SK-N-SH treated with all-trans-retinoic acid at 6 μM for 48 hours (cell line): ENCODE data around the gene KRT6B.

ENCODE experiments used
- ARNTL ChIP-seq: fragments of 450-650 bp; formaldehyde crosslinking; IDR thresholded peaks from 2 replicates; pipeline ENCODE4 v1.5.0; 2020; ENCODE audit warnings: low read depth, mild to moderate bottlenecking, moderate library complexity, borderline replicate concordance
- BACH2 ChIP-seq: fragments of 250-450 bp; sonication (Bioruptor Pico); IDR thresholded peaks from 2 replicates; pipeline ENCODE4 v1.9.0; 2021; ENCODE audit warnings: mild to moderate bottlenecking, borderline replicate concordance
- OSR1 ChIP-seq: fragments of 250-450 bp; sonication (Bioruptor Pico); IDR thresholded peaks from 2 replicates; pipeline ENCODE4 v1.8.0; 2022; ENCODE audit warnings: moderate library complexity, mild to moderate bottlenecking, inconsistent platforms
- RARB ChIP-seq: fragments of 250-450 bp; sonication (Bioruptor Pico); IDR thresholded peaks from 2 replicates; pipeline ENCODE4 v1.8.0; 2021; ENCODE audit warnings: mild to moderate bottlenecking, moderate library complexity
- TCF4 ChIP-seq: fragments of 250-450 bp; sonication (Bioruptor Pico); IDR thresholded peaks from 2 replicates; pipeline ENCODE4 v1.8.0; 2021; ENCODE audit warnings: mild to moderate bottlenecking, moderate library complexity, borderline replicate concordance
- TOX ChIP-seq: fragments of 250-450 bp; sonication (Bioruptor Pico); IDR thresholded peaks from 2 replicates; pipeline ENCODE4 v1.8.0; 2021; ENCODE audit warnings: mild to moderate bottlenecking, moderate library complexity, borderline replicate concordance
- ZC3H10 ChIP-seq: fragments of 250-450 bp; sonication (Bioruptor Pico); IDR thresholded peaks from 2 replicates; pipeline ENCODE4 v1.5.1; 2021; ENCODE audit warnings: mild to moderate bottlenecking, moderate library complexity
- ZNF565 ChIP-seq: fragments of 450-650 bp; formaldehyde crosslinking; conservative IDR thresholded peaks from 2 replicates; pipeline ENCODE4 v1.5.0; 2020; ENCODE audit warnings: low read depth, mild to moderate bottlenecking, moderate library complexity
- ZNF70 ChIP-seq: fragments of 450-650 bp; formaldehyde crosslinking; IDR thresholded peaks from 2 replicates; pipeline ENCODE4 v1.5.0; 2020; ENCODE audit warnings: mild to moderate bottlenecking, moderate library complexity
- ZNF8 ChIP-seq: fragments of 450-650 bp; formaldehyde crosslinking; IDR thresholded peaks from 2 replicates; pipeline ENCODE4 v1.5.0; 2020; ENCODE audit warnings: mild to moderate bottlenecking, moderate library complexity
- TF ChIP-seq, protein P1 (sequence below): fragments of 250-450 bp; sonication (Bioruptor Pico); IDR thresholded peaks from 2 replicates; pipeline ENCODE4 v1.8.0; 2021; ENCODE audit warnings: low read depth, mild to moderate bottlenecking, moderate library complexity, borderline replicate concordance
- TF ChIP-seq, protein P2 (sequence below): fragments of 250-450 bp; sonication (Bioruptor Pico); IDR thresholded peaks from 2 replicates; pipeline ENCODE4 v1.5.1; 2020; ENCODE audit warnings: low read depth, mild to moderate bottlenecking, moderate library complexity
- TF ChIP-seq, protein P3 (sequence below): fragments of 250-450 bp; sonication (Bioruptor Pico); IDR thresholded peaks from 2 replicates; pipeline ENCODE4 v1.5.1; 2021; ENCODE audit warnings: mild to moderate bottlenecking, moderate library complexity
- TF ChIP-seq, protein P4 (sequence below): fragments of 250-450 bp; sonication (Bioruptor Pico); IDR thresholded peaks from 2 replicates; pipeline ENCODE4 v1.8.0; 2020; ENCODE audit warnings: mild to moderate bottlenecking, moderate library complexity, borderline replicate concordance

DNA sequence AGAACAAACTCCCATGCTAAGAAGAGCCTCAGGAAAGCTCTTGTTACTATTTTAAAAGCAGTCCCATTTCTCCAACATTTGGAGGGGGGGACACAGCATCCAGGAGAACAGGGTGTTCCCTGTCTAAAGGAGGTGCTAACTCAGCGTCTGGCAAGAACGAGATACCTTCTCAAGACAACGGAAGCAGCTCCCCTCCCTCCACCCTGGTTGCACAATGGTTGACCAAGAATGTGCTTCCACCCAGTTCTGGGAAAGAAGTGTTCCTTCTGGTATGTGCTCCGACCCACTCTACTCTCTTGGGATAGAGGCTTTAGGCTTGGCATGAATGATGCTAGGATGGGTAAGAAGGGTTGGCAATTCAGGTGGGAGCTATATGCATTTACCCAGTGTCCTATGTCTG is 42.6 kb upstream of the KRT6B start:
- TF ChIP-seq, protein P1, sequence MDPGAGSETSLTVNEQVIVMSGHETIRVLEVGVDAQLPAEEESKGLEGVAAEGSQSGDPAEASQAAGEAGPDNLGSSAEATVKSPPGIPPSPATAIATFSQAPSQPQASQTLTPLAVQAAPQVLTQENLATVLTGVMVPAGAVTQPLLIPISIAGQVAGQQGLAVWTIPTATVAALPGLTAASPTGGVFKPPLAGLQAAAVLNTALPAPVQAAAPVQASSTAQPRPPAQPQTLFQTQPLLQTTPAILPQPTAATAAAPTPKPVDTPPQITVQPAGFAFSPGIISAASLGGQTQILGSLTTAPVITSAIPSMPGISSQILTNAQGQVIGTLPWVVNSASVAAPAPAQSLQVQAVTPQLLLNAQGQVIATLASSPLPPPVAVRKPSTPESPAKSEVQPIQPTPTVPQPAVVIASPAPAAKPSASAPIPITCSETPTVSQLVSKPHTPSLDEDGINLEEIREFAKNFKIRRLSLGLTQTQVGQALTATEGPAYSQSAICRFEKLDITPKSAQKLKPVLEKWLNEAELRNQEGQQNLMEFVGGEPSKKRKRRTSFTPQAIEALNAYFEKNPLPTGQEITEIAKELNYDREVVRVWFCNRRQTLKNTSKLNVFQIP (CRISPR knock-in tag), result no peak
- TF ChIP-seq, protein P2, sequence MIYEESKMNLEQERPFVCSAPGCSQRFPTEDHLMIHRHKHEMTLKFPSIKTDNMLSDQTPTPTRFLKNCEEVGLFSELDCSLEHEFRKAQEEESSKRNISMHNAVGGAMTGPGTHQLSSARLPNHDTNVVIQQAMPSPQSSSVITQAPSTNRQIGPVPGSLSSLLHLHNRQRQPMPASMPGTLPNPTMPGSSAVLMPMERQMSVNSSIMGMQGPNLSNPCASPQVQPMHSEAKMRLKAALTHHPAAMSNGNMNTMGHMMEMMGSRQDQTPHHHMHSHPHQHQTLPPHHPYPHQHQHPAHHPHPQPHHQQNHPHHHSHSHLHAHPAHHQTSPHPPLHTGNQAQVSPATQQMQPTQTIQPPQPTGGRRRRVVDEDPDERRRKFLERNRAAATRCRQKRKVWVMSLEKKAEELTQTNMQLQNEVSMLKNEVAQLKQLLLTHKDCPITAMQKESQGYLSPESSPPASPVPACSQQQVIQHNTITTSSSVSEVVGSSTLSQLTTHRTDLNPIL, result no peak
- TF ChIP-seq ZNF565 (no peak), ARNTL (no peak), ZNF70 (CRISPR knock-in tag) (no peak), OSR1 (CRISPR knock-in tag) (no peak), TCF4 (CRISPR knock-in tag) (no peak), ZC3H10 (CRISPR knock-in tag) (no peak), BACH2 (CRISPR knock-in tag) (no peak), RARB (CRISPR knock-in tag) (no peak), ZNF8 (no peak), TOX (CRISPR knock-in tag) (no peak)
- TF ChIP-seq, protein P3, sequence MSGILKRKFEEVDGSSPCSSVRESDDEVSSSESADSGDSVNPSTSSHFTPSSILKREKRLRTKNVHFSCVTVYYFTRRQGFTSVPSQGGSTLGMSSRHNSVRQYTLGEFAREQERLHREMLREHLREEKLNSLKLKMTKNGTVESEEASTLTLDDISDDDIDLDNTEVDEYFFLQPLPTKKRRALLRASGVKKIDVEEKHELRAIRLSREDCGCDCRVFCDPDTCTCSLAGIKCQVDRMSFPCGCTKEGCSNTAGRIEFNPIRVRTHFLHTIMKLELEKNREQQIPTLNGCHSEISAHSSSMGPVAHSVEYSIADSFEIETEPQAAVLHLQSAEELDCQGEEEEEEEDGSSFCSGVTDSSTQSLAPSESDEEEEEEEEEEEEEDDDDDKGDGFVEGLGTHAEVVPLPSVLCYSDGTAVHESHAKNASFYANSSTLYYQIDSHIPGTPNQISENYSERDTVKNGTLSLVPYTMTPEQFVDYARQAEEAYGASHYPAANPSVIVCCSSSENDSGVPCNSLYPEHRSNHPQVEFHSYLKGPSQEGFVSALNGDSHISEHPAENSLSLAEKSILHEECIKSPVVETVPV, result no peak
- TF ChIP-seq, protein P4, sequence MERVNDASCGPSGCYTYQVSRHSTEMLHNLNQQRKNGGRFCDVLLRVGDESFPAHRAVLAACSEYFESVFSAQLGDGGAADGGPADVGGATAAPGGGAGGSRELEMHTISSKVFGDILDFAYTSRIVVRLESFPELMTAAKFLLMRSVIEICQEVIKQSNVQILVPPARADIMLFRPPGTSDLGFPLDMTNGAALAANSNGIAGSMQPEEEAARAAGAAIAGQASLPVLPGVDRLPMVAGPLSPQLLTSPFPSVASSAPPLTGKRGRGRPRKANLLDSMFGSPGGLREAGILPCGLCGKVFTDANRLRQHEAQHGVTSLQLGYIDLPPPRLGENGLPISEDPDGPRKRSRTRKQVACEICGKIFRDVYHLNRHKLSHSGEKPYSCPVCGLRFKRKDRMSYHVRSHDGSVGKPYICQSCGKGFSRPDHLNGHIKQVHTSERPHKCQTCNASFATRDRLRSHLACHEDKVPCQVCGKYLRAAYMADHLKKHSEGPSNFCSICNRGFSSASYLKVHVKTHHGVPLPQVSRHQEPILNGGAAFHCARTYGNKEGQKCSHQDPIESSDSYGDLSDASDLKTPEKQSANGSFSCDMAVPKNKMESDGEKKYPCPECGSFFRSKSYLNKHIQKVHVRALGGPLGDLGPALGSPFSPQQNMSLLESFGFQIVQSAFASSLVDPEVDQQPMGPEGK (CRISPR knock-in tag), result no peak
